GM12874 (cell line): ENCODE data around the gene CLSTN3.

ENCODE experiments used
- TF ChIP-seq, protein P1 (sequence below): IDR thresholded peaks from 2 replicates; pipeline ENCODE4 v1.5.1; 2011; ENCODE audit warnings: low read depth, mild to moderate bottlenecking, control low read depth, low read length, moderate library complexity; ENCODE audit not compliant: insufficient read depth

CLSTN3 gene

DNA sequence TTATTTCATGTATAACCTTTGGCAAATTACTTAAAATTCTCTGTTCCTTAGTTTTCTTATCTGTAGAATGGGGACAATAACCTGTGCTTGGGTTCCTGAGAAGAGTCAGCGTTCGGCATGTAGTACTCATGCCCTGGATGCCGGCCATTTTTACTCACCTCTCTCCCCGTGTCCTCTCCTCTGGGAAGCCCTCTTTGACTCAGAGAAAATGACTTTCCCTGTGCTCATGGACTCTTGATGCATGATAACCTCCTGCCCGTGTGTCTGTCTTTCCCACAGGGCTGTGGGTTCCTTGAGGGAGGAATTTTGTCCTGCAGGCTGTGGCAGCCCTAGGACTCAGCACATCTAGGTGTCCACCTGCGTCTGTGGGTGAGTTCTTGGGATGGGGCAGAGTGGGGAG lies 15.3 kb upstream of the CLSTN3 start:
- TF ChIP-seq, protein P1, sequence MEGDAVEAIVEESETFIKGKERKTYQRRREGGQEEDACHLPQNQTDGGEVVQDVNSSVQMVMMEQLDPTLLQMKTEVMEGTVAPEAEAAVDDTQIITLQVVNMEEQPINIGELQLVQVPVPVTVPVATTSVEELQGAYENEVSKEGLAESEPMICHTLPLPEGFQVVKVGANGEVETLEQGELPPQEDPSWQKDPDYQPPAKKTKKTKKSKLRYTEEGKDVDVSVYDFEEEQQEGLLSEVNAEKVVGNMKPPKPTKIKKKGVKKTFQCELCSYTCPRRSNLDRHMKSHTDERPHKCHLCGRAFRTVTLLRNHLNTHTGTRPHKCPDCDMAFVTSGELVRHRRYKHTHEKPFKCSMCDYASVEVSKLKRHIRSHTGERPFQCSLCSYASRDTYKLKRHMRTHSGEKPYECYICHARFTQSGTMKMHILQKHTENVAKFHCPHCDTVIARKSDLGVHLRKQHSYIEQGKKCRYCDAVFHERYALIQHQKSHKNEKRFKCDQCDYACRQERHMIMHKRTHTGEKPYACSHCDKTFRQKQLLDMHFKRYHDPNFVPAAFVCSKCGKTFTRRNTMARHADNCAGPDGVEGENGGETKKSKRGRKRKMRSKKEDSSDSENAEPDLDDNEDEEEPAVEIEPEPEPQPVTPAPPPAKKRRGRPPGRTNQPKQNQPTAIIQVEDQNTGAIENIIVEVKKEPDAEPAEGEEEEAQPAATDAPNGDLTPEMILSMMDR = no peak

DNA sequence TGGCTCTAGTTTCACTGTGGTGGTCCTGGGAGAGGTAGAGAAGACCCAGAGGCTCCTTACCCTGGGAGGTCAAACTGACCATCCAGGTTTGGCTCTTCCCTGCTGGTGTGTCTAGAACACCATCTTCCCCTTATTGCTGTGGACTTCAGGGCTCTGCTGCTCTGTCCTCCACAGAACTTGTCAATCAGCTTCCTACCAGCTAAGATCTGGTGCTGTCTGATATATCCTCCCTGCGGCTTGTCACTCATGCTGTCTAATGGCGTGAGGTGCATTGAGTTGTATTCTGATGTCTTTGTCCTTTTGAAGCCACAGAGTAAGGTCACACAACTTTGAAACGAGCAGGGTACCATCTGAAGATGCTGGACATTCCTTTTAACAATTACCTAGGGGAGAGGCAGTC lies 14.0 kb upstream of the CLSTN3 start:
- TF ChIP-seq, protein P1 = no peak

DNA sequence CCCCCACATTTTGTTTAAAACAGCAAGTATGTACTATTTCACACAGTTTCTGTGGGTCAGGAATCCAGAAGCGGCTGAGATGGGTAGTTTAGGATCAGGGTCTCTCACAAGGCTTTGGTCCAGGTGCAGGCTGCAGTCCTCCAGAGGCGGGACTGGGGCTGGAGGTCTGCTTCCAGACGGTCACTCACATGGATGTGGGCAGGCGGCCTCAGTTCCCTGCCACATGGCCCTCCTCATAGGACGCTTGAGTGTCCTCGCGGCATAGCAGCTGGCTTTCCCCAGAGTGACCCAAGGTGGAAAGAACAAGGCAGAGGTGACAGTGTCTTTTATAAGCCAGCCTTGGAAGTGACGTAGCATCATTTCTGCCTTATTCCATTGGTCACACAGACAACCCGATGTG lies 13.3 kb upstream of the CLSTN3 start:
- TF ChIP-seq, protein P1 = no peak

DNA sequence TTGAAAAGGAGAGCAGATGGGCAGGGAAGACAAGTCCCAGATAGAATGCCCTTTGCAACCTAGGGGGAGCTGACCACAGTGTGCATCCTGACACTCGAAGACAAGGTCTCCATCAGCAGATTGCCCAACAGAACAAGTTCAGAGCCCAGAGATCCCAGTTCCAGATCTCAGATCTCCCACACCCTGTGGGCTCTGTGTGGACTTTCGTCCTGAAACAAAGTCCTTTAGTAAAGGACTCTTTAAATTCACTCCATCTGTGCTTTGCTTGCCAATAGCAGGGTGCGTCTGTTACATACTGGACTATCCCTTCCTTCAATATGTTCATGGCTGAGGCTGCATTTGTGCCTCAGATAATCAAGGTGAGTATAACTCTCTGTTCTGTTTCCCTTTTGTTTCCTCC lies 12.5 kb upstream of the CLSTN3 start:
- TF ChIP-seq, protein P1 = no peak

DNA sequence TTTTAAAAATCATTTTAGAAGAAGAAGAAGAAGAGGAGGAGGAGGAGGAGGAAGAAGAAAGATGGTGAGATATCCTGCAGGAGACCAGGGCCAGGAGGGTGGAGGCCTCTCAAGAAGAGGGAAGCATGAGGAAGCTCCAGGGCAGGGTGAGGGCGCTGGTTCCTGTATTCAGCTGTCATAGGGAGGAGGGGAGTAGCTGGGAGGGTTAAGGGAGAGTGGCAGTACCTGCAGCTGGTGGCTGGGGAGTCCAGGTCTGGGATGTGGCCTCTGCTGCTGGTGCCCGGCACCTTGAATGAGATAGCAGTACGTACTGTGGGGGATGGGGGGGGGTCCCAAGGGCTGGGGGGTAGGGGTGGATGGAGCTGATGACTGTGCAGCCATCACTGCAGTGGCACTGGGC lies 11.3 kb upstream of the CLSTN3 start:
- TF ChIP-seq, protein P1 = no peak

DNA sequence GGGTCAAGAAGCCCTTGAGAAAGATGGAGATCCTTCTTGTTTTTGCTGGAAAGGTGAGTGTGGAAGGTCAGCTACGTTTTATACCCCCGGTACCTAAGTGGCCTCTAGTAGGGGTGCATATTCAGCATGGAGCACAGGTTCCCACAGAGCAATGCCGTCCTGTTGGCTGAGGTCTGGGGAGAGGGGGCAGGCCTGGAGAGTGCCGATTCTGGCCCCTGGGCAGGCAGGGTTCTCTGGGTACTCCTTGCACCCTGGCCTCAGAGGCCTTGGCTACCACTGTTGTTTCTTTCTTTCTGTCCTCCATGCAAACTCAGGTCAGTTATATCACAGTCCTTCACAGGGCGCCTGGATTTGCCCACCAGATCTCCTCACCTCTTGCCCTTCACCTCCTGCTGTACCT lies 10.0 kb upstream of the CLSTN3 start:
- TF ChIP-seq, protein P1 = no peak

DNA sequence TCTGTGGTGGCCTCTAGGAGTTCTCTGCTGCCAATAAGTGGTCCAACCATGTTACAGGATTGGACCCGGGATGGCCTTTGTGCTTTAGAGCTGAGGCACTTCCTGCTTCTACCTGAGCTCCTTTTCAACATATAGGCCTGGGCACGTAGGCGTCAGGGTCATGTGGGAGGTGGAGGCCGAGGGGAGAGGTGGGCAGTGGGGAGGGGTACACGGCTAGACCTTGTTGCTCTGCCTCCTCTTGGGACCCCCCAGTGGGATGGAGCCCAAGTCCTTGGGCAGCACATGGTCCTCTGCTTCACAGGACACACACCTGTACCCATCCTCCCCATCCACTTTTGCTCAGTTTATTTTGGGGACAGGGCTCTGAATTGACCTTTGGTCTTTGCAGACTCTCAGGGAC lies 8.8 kb upstream of the CLSTN3 start:
- TF ChIP-seq, protein P1 = no peak
